WTC11 (cell line): Measurements from ENCODE around the gene JADE2.

ENCODE experiments used
- ATF2 ChIP-seq: sonication (generic); formaldehyde crosslinking; IDR thresholded peaks from 2 replicates; pipeline ENCODE4 v1.8.1; 2022; ENCODE audit warnings: low read depth, missing genetic modification reagents, borderline replicate concordance
- ATF3 ChIP-seq: sonication (generic); formaldehyde crosslinking; conservative IDR thresholded peaks from 2 replicates; pipeline ENCODE4 v1.8.1; 2022; ENCODE audit warnings: mild to moderate bottlenecking, missing genetic modification reagents
- CDX4 ChIP-seq: fragments of 250-450 bp; sonication (Bioruptor Pico); IDR thresholded peaks from 2 replicates; pipeline ENCODE4 v1.9.0; 2021; ENCODE audit warnings: moderate library complexity, mild to moderate bottlenecking, inconsistent platforms, borderline replicate concordance
- CREB1 ChIP-seq: sonication (generic); formaldehyde crosslinking; IDR thresholded peaks from 2 replicates; pipeline ENCODE4 v1.8.0; 2023; ENCODE audit warnings: mild to moderate bottlenecking, missing genetic modification reagents
- CTCF ChIP-seq: fragments of 200-600 bp; IDR thresholded peaks from 2 replicates; pipeline ENCODE4 v1.8.0; 2022; ENCODE audit warnings: antibody characterized with exemption
- PRDM15 ChIP-seq: sonication (generic); formaldehyde crosslinking; IDR thresholded peaks from 2 replicates; pipeline ENCODE4 v1.8.0; 2022; ENCODE audit warnings: missing genetic modification reagents
- PREB ChIP-seq: sonication (generic); formaldehyde crosslinking; IDR thresholded peaks from 2 replicates; pipeline ENCODE4 v1.8.1; 2022; ENCODE audit warnings: mild to moderate bottlenecking, missing genetic modification reagents, moderate library complexity, borderline replicate concordance
- SP1 ChIP-seq: sonication (generic); formaldehyde crosslinking; conservative IDR thresholded peaks from 2 replicates; pipeline ENCODE4 v1.8.1; 2022; ENCODE audit warnings: missing genetic modification reagents
- USF1 ChIP-seq: sonication (generic); formaldehyde crosslinking; IDR thresholded peaks from 2 replicates; pipeline ENCODE4 v1.8.0; 2022; ENCODE audit warnings: mild to moderate bottlenecking, missing genetic modification reagents
- ZBTB43 ChIP-seq: sonication (generic); formaldehyde crosslinking; IDR thresholded peaks from 2 replicates; pipeline ENCODE4 v1.8.1; 2023; ENCODE audit warnings: mild to moderate bottlenecking, missing genetic modification reagents
- ZNF416 ChIP-seq: fragments of 250-450 bp; sonication (Bioruptor Pico); IDR thresholded peaks from 2 replicates; pipeline ENCODE4 v1.9.0; 2021; ENCODE audit warnings: mild to moderate bottlenecking, inconsistent platforms

- no peak for TF ChIP-seq CTCF
- TF ChIP-seq SP1 (CRISPR knock-in tag) = no peak
- no peak for TF ChIP-seq ATF2 (CRISPR knock-in tag)
- TF ChIP-seq PRDM15 = no peak
- no peak for TF ChIP-seq ZNF416
- no peak for TF ChIP-seq USF1 (CRISPR knock-in tag)
- TF ChIP-seq ZBTB43 (CRISPR knock-in tag) = no peak
- TF ChIP-seq PREB (CRISPR knock-in tag) = no peak
- no peak for TF ChIP-seq CDX4 (CRISPR knock-in tag)
- TF ChIP-seq ATF3 = no peak
- TF ChIP-seq CREB1 (CRISPR knock-in tag) = no peak
Observed at GRCh38 chr5:134585966-134586365, 60.5 kb downstream of the JADE2 start.
